SK-N-SH (cell line): ENCODE results near the gene KRT33B. TPM values are rescaled to one million over a fixed set of nuclear protein-coding genes. Genes with fewer than 3 reads are reported as not detected.
A peak's percentile ranks its signal among the peaks of the same experiment; 100 is the strongest.

Experiments
- CTCF ChIA-PET: fragments of 300-600, 350-600 bp; formaldehyde crosslinking; extraction: SDS; loops from one replicate; lab custom pipeline; 2021; lab: Yijun Ruan, JAX
- POLR2A ChIA-PET: fragments of 350-600 bp; sonication (Branson Sonifier 250); formaldehyde crosslinking; extraction: SDS; loops from one replicate; lab custom pipeline; 2020; ENCODE audit warnings: antibody characterized with exemption, inconsistent platforms; lab: Yijun Ruan, JAX
- DNase-seq: peaks from one replicate; pipeline ENCODE4 v3.0.0; 2012
- H2AFZ ChIP-seq: fragments of 200-600 bp; sonication (generic); 2 replicates; pipeline ENCODE4 v1.8.1; 2016; ENCODE audit warnings: antibody characterized with exemption, mild to moderate bottlenecking, low read depth
- H3F3A ChIP-seq: fragments of 200-600 bp; sonication (generic); replicated peaks from 2 replicates; pipeline ENCODE3; 2016; ENCODE audit warnings: antibody characterized with exemption, mild to moderate bottlenecking; ENCODE audit not compliant: insufficient read depth
- H3K27ac ChIP-seq, 2 experiments: fragments of 200-500 bp in 1 of 2; fragments of 200-600 bp in 1 of 2; sonication (Bioruptor generic) in 1 of 2; sonication (generic), shearing (Covaris generic) in 1 of 2; 2 replicates each; pipeline versions ENCODE4 v1.5.1 to v1.6.1; 2014 to 2016; ENCODE audit warnings: low read depth in 2 of 2, inconsistent platforms in 1 of 2, low read length in 1 of 2, mild to moderate bottlenecking in 1 of 2, mixed read lengths in 1 of 2
- H3K27me3 ChIP-seq: fragments of 200-600 bp; sonication (generic), shearing (Covaris generic); 2 replicates; pipeline ENCODE4 v1.6.1; 2016; ENCODE audit warnings: mixed run types; ENCODE audit not compliant: insufficient read depth
- H3K36me3 ChIP-seq, 2 experiments: fragments of 200-500 bp in 1 of 2; fragments of 200-600 bp in 1 of 2; sonication (Bioruptor generic) in 1 of 2; sonication (generic) in 1 of 2; replicated peaks in 1 of 2; 2 replicates each; pipeline versions ENCODE3 to v1.5.1; 2014 to 2016; ENCODE audit warnings: low read length in 1 of 2, mild to moderate bottlenecking in 1 of 2; ENCODE audit not compliant: insufficient read depth in 2 of 2, control insufficient read depth in 1 of 2
- H3K4me1 ChIP-seq, 2 experiments: fragments of 200-500 bp in 1 of 2; fragments of 200-600 bp in 1 of 2; sonication (Bioruptor generic) in 1 of 2; sonication (generic), shearing (Covaris generic) in 1 of 2; 2 replicates each; pipeline versions ENCODE4 v1.5.1 to v1.6.1; 2014 to 2016; ENCODE audit warnings: low read depth in 1 of 2, low read length in 1 of 2, mixed run types in 1 of 2; ENCODE audit not compliant: insufficient read depth in 2 of 2, control insufficient read depth in 1 of 2
- H3K4me2 ChIP-seq: fragments of 200-600 bp; sonication (generic), shearing (Covaris generic); 2 replicates; pipeline ENCODE4 v1.6.1; 2017; ENCODE audit warnings: mixed run types
- H3K4me3 ChIP-seq, 2 experiments: fragments of 200-500 bp in 1 of 2; fragments of 200-600 bp in 1 of 2; sonication (Bioruptor generic) in 1 of 2; sonication (generic), shearing (Covaris generic) in 1 of 2; 2 replicates each; pipeline versions ENCODE4 v1.5.1 to v1.8.1; 2014 to 2016; ENCODE audit warnings: low read depth in 2 of 2, inconsistent platforms in 1 of 2, low read length in 1 of 2, mild to moderate bottlenecking in 1 of 2, mixed read lengths in 1 of 2, moderate library complexity in 1 of 2
- H3K79me2 ChIP-seq: fragments of 200-600 bp; sonication (generic); 2 replicates; pipeline ENCODE4 v1.8.1; 2017; ENCODE audit warnings: mild to moderate bottlenecking; ENCODE audit not compliant: insufficient read depth
- H3K9ac ChIP-seq: fragments of 200-600 bp; sonication (generic); 2 replicates; pipeline ENCODE4 v1.6.1; 2017; ENCODE audit warnings: mixed run types
- H3K9me2 ChIP-seq: fragments of 200-600 bp; sonication (generic); 2 replicates; pipeline ENCODE4 v1.6.1; 2017; ENCODE audit warnings: mixed run types
- H3K9me3 ChIP-seq: fragments of 200-600 bp; sonication (generic); 2 replicates; pipeline ENCODE4 v1.6.1; 2017; ENCODE audit warnings: mixed run types, mild to moderate bottlenecking, moderate library complexity
- H4K20me1 ChIP-seq: fragments of 200-600 bp; sonication (generic); 2 replicates; pipeline ENCODE4 v1.6.1; 2017; ENCODE audit warnings: mild to moderate bottlenecking, mixed run types; ENCODE audit not compliant: insufficient read depth
- CHD2 ChIP-seq: fragments of 150-350 bp; IDR thresholded peaks from 2 replicates; pipeline ENCODE4 v1.6.1; 2018; ENCODE audit warnings: low read length; ENCODE audit not compliant: partially characterized antibody
- CTCF ChIP-seq: fragments of 200-600 bp; sonication (generic); IDR thresholded peaks from 2 replicates; pipeline ENCODE4 v1.6.1; 2017; ENCODE audit warnings: antibody characterized with exemption, mild to moderate bottlenecking, moderate library complexity
- GABPA ChIP-seq: IDR thresholded peaks from 2 replicates; pipeline ENCODE4 v1.4.0; 2012; ENCODE audit warnings: low read depth, mild to moderate bottlenecking
- MEF2A ChIP-seq: IDR thresholded peaks from 2 replicates; pipeline ENCODE4 v1.4.0; 2012; ENCODE audit warnings: low read depth, borderline replicate concordance
- MXI1 ChIP-seq: IDR thresholded peaks from 2 replicates; pipeline ENCODE4 v1.6.1; 2012; ENCODE audit warnings: mild to moderate bottlenecking, low read depth, low read length, improper control_type of control experiment
- SMC3 ChIP-seq: IDR thresholded peaks from 2 replicates; pipeline ENCODE4 v1.6.1; 2012; ENCODE audit warnings: low read depth, low read length, improper control_type of control experiment
- WGBS: methylation state at CpG from one replicate; pipeline ENCODE4 v1.1.6; 2017; ENCODE audit warnings: low lambda C conversion rate; 5-methylcytosine and 5-hydroxymethylcytosine counted together
- polyA plus RNA-seq, 3 experiments: library from polyadenylated mRNA; depleted of rRNA; stranded (reverse); fragments of >200 nt; gene quantifications; 2 replicates each; pipeline ENCODE4 v1.2.3, GENCODE V29; 2012

The KRT33B gene
- polyA plus RNA-seq, 1 of the 3 experiments (the other 2 are of a cell fraction): 0.08 TPM

GRCh38 chr17:41325611-41326010, 44.0 kb downstream of the KRT33B start:
- no peaks in the 10 kb centered on the region for H3K9me2 ChIP-seq
- H3K27ac ChIP-seq: no peak overlapping the region
- TF ChIP-seq SMC3 (no peak), CHD2 (no peak)
- TF ChIP-seq, all 33 proteins: peak for 0
- Histone ChIP-seq H4K20me1 (no peaks in the 10 kb centered on the region), H3K9me3 (no peaks in the 10 kb centered on the region), H3K36me3 (no peaks in the 10 kb centered on the region), H3K9ac (no peak overlapping the region), H3F3A (no peaks in the 10 kb centered on the region), H3K4me3 (no peak overlapping the region), H3K79me2 (no peaks in the 10 kb centered on the region), H3K27me3 (no peaks in the 10 kb centered on the region), H2AFZ (no peak overlapping the region), H3K4me2 (no peak overlapping the region), H3K4me1 (no peaks in the 10 kb centered on the region)
- 67% methylated on average over 1 of the region's 6 CpGs for WGBS
- POLR2A ChIA-PET: no interaction called here
- DNase-seq: no peak
- CTCF ChIA-PET: no interaction called here

- ChIA-PET POLR2A (no interaction called here), CTCF (no interaction called here)
- Histone ChIP-seq H3K79me2 (no peaks in the 10 kb centered on the region), H3K27me3 (no peaks in the 10 kb centered on the region), H3K4me2 (no peak overlapping the region), H3K9me3 (no peaks in the 10 kb centered on the region; the same call in 1 of the 2 replicates), H3K4me3 (no peak overlapping the region), H2AFZ (no peak overlapping the region), H3K9ac (no peak overlapping the region), H4K20me1 (no peaks in the 10 kb centered on the region), H3K36me3 (no peaks in the 10 kb centered on the region), H3K27ac (no peak overlapping the region), H3F3A (no peaks in the 10 kb centered on the region), H3K9me2 (no peaks in the 10 kb centered on the region), H3K4me1 (no peaks in the 10 kb centered on the region)
- TF ChIP-seq GABPA: no peak
- DNase-seq: no peak
- WGBS: 41% methylated on average over 9 of the region's 10 CpGs
Measured at GRCh38 chr17:41325126-41325525, 44.5 kb downstream of the KRT33B start.

- ChIA-PET CTCF (interaction anchor here (4.4 kb wide), 1 partner anchor 224 kb away, joined by 61 read pairs; no protein-coding TSS in a partner anchor), POLR2A (no interaction called here)
- WGBS: 59% methylated on average over 15 of the region's 16 CpGs
- Histone ChIP-seq H3K4me1 (no peaks in the 10 kb centered on the region), H3K9me3 (peaks cover 7% of the 10 kb centered on the region), H3F3A (no peaks in the 10 kb centered on the region), H3K4me3 (no peak overlapping the region), H3K9ac (no peak overlapping the region), H2AFZ (no peak overlapping the region), H3K9me2 (no peaks in the 10 kb centered on the region), H3K79me2 (no peaks in the 10 kb centered on the region), H3K36me3 (peaks cover 0 to 5% of the 10 kb centered on the region in 2 experiments), H3K4me2 (no peak overlapping the region), H3K27me3 (no peaks in the 10 kb centered on the region), H4K20me1 (no peaks in the 10 kb centered on the region), H3K27ac (no peak overlapping the region)
- DNase-seq: no peak
- TF ChIP-seq SMC3 (peak; percentile 33; the same call in 1 of the 2 replicates), CTCF (peak; percentile 27; the same call in 1 of the 2 replicates), MXI1 (no peak), MEF2A (no peak)
Measured at GRCh38 chr17:41324180-41325075, 45.2 kb downstream of the KRT33B start.
